GM19240 (cell line): Measurements from ENCODE around the gene NRG2.
A peak's percentile ranks its signal among the peaks of the same experiment; 100 is the strongest.

Source experiments
- DNase-seq: peaks from one replicate; pipeline ENCODE4 v3.0.0; 2011; ENCODE audit warnings: low spot score; ENCODE audit not compliant: insufficient read length

Gene NRG2

DNA sequence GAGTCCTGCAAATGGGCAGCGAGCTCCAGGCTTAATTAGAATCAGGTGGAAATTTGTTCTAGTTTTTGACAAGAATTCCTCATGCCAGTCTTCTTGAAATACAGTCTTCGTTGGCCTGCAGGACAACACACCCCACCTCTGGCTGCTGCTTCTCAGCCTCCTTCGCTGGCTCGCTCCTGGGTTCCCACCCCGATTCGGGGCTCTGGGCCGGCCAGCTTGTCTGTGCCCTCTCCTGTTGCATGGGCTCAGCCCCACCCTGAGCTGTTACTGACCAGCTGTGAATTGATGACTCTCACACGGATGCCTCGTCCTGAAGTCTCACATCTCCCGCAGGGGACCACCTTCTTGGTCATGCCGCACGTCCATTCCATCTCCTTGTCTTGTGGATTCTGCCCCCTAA, 226.5 kb downstream of the NRG2 start:
- no peak for DNase-seq

GRCh38 chr5:139814704-139815280, 228.3 kb downstream of the NRG2 start:
- DNase-seq: no peak

DNA sequence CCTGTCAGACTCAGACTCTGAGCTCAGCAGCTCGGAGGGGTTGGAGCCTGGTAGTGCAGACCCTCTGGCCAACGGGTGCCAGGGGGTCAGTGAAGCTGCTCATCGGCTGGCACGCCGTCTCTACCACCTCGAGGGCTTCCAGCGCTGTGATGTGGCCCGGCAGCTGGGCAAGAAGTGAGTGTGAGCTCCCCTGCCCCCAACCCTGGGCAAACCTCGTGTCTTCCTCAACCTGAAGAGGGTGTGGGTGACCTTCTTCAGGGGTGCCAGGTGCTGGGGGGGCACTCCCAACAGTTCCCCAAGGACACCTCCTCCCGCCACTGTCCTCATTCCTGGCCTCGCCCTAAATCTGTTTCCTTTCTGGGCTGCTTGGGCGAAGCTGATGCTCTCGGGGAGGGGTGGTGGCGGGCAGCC, 228.9 kb downstream of the NRG2 start:
- DNase-seq: no peak

DNA sequence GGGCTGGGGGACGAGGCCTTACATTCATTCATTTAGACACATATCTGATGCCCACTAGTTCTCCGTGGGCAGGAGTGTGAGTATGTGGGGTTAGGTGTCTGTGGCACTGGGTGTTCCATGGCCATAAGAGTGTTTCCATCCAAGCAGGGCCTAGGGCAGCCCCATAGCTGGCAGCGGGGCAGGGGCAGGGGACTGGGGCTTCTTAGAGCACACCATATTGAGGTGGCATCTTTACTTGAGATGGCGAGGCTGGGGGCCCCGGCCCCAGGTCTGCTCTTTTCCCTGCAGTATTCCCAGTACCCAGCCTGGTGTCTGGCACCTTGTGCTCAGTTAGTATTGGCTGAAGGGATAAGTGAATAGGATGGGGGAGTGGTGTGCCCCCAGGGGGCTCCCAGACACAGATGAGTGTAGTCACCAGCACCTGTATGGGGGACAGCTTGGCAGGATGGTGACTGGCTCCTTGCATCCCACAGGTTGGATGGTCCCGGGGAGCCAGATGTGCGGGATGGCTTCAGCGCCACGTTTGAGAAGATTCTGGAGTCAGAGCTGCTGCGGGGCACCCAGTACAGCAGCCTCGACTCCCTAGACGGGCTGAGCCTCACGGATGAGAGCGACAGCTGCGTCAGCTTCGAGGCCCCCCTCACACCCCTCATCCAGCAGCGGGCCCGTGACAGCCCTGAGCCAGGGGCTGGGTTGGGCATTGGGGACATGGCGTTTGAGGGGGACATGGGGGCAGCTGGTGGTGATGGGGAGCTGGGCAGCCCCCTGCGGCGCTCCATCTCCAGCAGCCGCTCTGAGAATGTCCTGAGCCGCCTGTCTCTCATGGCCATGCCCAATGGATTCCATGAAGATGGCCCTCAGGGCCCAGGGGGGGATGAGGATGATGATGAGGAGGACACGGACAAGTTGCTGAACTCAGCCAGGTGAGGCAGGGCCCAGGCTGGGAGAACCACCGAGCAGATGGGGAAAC, 230.0 kb downstream of the NRG2 start:
- no peak for DNase-seq

GRCh38 chr5:139812323-139812722, 230.8 kb downstream of the NRG2 start:
- no peak for DNase-seq

- DNase-seq: no peak
These were observed 231.9 kb downstream of the NRG2 start for GRCh38 chr5:139811274-139811607.

DNA sequence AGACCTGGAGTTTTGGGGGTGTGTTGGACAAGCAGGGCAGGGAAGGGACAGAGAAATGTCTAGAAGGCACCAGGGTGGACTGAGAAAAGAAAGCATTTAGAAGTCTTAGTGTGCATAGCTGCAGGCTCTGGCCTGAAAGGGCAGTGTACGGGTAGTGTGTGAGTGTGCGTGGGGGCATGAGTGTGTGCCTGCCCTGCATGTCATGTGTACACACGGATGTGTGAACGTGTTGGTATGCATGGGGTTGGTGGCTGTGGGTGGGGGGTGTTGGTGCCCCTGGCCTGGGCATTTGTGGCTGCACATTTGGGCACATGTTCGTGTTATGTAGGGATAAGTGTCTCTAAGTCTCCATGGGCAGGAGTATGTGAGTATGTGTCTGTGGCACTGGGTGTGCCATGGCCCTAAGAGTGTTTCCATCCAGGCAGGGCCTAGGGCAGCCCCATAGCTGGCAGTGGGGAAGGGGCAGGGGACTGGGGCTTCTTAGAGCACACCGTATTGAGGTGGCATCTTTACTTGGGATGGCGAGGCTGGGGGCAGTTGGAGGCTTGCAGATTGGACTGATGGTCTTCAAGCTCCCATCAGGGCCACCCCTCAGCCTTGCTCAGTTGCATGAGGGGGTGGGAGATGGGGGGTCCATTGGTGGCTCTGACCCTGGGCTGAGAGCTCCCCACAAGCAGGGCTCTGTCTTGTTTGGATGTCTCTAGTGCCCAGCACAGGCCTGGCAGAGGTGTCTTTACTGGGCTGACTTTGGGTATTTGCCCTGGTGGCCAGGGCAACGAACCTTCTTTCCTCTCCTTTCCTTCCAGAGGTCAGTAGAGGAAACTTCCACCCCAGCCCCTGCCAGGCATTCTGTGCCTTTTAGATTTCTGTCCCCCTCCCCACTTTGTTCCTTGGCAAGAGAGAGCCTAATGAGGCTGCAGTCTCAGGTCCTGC, 232.5 kb downstream of the NRG2 start:
- no peak for DNase-seq

GRCh38 chr5:139809331-139809810, 233.7 kb downstream of the NRG2 start:
- DNase-seq: no peak

DNA sequence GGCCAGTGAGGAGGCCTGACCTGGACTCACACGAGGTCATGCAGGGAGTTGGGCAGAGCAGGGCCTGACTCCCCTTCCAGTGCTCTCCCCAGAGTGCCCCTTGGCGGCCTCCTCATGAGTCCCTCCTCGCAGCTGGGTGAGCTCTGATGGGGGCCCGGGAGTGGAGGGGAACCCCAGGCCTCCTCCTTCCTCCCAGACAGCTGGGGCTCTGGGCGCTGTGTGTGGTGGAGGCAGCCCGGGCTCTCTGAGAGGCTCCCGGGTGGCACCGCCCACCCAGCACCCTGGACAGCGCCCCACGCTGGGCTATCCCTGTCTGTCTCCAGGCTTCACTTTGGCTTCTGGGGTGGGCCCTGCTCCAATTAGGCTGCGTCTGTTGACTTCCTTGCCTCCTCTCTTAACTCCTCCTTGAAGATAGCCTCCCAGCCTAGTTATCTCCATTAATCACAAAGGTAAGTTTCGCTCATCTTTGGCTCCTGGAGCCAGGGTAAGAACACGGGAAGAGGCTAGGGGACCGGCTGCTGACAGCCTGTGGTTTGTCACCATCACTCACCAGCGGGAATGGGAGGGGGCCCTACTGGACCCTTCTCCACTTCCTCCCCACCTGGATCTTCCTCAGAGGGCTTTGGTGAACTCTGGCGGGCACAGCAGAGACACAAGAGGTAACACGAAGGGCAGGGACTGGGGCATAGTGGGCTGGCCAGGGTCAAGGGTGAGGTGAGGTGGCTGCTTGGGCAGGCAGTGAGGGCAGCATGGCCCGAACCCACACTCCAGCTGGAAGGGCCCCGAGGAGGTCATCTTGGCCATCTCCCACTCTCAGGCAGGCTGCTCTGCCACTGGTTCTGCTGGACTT, 234.4 kb downstream of the NRG2 start:
- DNase-seq: peak; percentile 51

GRCh38 chr5:139807647-139808030, 235.5 kb downstream of the NRG2 start:
- DNase-seq: no peak

DNA sequence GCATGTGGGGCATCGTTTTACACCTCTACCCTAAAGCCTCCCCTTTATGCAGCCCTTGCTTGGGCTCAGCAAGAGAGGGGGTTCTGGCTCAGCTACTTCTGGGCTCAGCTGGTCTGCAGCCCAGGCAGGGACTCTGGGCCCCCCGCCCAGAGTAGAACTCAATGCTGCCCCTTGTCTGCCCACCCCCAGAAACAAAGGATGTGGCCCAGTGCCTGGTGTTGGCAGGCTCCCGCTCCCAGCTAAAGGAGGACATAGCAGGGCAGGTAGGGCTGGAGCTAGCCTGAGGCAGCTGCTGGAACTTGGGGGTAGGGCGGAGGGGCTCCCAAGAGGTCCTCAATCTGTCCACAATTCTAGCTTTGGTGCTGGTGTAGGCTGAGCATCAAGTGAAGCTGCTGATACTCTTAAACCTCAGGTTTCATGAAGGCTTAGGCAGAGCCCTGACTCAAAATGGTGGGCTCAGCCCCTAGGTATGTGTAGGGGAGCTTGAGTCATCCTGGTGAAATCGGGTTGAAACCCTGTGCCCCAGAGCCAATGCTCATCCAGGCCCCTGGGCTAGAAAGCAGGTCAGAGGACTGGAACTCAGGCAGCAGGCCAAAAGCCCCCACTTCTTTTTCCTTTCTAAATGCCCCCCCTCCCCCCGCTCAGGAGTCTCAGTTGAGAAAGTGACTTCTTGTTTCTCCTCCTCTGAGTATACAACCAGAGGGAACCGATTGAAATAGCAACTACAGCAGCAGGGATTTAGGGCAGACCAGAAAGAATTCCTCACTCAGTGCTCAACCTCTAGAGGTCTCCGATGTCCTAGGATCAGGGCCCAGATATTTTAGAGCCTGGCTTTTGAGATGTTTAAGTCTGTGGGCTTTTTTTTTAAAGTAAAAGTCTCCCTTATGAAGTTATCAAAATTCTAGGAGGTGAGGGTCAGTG, 236.1 kb downstream of the NRG2 start:
- no peak for DNase-seq

- DNase-seq: no peak
These were observed 237.0 kb downstream of the NRG2 start for GRCh38 chr5:139806111-139806510.

GRCh38 chr5:139805545-139805944, 237.6 kb downstream of the NRG2 start:
- DNase-seq: no peak

DNA sequence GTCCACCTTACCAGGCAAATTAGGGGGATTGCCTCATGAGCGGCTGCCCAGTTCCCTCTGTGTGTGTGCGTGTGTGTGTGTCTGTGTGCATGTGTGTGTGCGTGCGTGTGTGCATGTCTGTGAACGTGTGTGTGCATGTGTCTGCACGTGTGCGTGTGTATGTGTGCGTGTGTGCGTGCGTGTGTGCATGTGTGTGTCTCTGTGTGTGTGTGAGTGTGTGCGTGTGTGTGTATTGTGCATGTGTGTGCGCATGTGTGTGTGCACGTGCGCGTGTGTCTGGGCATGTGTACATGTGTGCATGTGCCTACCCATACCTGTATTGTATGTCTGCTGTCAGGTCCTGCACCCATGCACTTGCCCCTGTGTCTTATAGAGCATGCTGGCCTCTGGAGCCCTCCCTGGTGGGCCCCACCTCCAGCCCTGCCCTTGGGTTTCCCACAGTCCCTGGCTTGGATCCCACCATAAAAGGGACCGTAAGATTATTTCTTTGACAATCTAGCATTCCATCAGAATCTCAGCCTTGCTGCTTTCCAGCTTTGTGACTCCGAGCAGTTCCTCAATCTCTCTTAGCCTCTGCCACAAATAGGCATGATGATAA, 238.2 kb downstream of the NRG2 start:
- DNase-seq: no peak

DNA sequence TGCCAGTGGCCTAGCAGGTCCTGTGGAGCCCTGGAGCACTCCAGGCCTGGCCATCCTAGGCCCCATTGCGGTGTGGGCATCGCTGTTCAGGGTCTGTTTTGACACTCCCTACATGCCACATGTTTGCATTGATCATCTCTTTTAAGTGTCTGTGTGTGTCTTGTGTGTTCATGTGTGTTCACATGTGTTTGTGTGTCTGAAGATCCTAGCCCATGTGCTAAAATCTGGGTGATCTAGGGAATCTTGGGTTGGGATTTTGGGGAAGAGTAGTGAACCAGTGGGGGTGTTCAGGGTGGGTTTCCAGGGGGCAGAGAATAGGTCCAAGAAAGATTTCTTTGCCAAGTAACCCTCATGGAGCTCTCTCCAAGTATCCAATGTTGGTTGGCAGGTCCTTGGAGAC, 239.1 kb downstream of the NRG2 start:
- no peak for DNase-seq

DNA sequence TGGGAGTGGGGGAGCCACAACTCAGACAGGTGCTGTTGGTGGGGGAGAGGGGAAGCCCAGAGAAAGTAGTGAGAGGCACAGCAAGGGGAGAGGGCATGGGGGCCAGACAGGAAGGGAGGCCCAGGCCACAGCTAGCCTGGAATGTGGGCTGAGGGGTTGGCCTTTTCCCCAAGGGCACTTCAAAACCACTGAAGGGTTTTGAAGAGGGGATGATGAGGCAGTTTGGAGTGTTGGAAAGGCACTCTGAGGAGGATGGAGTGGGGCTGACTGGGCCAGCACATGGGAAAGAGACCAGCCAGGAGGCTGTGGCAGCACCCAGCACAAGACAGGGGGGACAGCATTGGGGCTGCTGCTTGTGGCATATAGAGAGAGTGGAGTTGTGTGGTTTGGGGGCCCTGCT, 243.7 kb downstream of the NRG2 start:
- no peak for DNase-seq

DNA sequence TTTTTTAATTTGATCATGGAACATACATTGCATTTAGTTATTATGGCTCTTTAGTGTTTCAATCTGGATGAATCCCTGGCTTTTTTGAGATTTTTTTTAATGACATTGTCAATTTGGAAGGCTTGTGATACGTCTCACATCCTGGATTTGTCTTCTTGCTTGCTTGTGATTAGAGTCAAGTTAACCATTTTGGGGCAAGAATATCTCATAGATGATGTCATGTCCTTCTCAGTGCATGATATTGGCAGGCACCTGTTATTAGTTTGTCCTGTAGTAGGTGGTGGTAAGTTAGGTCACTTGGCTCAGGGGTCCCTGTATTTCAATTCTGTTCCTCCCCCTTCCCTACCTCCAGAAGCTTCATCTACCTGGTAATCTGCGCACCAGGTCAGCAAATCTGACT, 244.2 kb downstream of the NRG2 start:
- DNase-seq: no peak

DNA sequence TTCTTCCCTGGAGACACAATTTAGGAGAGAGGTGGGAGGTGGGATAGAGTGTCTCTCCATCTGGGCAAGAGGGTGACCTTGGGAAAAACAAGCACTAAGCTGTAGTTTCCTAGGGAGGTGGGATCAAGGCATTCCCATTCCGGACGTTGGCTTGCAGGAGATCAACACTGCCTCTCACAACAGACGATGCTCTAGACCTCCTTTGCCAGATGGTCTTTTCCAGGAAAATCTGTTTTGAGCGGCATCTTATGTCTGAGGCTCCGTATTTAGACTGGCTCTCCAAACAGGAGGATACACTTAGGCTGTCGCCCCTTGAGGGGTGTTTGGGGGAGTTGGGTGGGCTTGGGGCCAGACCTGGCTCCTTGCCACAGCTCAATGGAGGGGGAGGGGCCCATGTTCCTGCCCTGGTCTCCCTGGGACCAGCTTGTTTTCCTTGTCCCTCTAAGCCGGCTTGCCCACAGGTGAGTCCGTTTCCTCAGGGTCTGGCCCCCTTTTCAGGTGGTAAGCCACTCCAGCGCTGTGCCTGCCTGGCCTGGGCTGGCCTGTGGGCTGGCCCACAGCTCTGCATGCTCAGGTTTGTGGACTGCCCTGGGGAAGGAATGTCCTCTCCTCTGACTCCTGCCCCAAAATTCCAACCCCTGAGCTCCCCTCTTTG, 245.1 kb downstream of the NRG2 start:
- no peak for DNase-seq

DNA sequence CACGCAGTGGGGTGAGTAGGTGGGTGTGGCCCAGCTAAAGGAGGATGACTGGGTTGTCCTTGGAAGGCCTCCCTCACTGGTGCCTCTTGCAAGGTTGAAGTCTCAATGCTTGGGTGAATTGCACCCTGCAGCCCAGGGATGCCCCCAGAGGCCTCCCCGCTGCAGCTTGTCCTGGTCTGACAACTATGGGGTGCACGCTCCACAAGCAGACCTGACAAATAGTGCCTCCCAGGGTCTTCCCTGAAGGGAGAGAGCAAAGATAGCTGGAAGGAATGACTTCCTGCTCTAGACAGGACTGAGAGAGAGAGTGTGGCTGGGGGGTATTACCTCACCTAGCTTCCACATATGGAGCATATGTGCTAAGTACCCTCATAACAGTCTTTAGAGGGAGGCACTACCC, 245.8 kb downstream of the NRG2 start:
- no peak for DNase-seq
